Gastroesophageal sphincter (tissue), 3 donors: ENCODE measurements around the gene BRMS1.
A peak's percentile ranks its signal among the peaks of the same experiment; 100 is the strongest.

Experiments
- CTCF ChIP-seq, 4 experiments: fragments of 200-600 bp in 2 of 4; fragments of 450-650 bp in 2 of 4; sonication (generic) in 1 of 4; IDR thresholded peaks; one replicate each; pipeline ENCODE4 v1.5.1; 2017 to 2019; ENCODE audit warnings: antibody characterized with exemption in 4 of 4, mild to moderate bottlenecking in 2 of 4, moderate library complexity in 2 of 4
- EP300 ChIP-seq: sonication (generic); formaldehyde crosslinking; IDR thresholded peaks from one replicate; pipeline ENCODE4 v1.6.1; 2017; ENCODE audit warnings: antibody characterized with exemption, mild to moderate bottlenecking

DNA sequence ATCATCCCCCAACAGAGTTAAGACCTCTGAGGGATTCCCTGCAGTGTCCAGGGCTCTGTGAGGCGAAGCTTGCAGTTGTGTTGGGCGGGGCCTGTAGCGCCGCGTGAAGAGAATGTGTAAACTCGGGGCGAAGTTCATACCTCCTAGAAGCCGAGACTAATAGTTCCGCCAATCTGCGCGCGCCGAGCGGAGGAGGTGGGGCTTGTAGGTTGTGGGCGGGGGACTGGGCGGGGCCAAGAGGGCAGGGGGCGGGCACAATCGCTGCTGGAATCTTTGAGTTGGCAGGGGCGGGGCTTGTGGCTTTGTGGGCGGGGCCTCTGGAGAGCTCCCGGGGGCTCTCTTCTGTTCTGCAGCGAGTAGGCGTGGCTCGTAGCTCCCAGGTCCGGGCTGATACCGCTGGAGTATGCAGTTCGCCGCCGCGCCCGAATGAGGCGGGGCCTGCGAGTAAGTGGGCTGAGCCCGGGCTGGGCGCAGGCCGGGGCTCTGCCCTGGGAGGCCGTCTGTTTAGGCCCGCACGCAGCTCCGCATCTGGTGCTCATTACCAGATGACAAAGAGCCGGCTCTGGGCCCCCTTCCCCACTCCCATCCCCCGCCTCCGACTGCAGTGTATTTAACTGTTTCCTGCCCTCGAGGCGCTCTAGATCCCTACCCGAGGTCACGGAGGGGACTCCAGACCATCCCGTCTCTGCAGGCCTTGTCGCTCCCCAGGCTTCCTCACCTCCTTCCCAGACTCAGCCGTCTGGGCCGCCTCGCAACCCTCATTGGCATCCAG, 32.2 kb downstream of the BRMS1 start:
- TF ChIP-seq EP300 (no peak), CTCF (IDR thresholded peaks at IDR 0.05) (peak in 1 of 4 experiments; percentile 7)
